Peyer's patch (tissue), 4 donors: ENCODE data around the gene USP30.

Source experiments
- POLR2A ChIP-seq, 2 donors: fragments of 450-650 bp; IDR thresholded peaks; one replicate each; pipeline ENCODE4 v1.5.1; 2017; ENCODE audit warnings: antibody characterized with exemption in 2 of 2, mild to moderate bottlenecking in 2 of 2, moderate library complexity in 2 of 2
- TF ChIP-seq, protein P1 (sequence below), 6 experiments: fragments of 450-650 bp in 4 of 6; fragments of 200-600 bp in 2 of 6; sonication (generic) in 1 of 6; IDR thresholded peaks; one replicate each; pipeline ENCODE4 v1.5.1; 2017 to 2019; ENCODE audit warnings: antibody characterized with exemption in 6 of 6, mild to moderate bottlenecking in 3 of 6, moderate library complexity in 1 of 6

DNA sequence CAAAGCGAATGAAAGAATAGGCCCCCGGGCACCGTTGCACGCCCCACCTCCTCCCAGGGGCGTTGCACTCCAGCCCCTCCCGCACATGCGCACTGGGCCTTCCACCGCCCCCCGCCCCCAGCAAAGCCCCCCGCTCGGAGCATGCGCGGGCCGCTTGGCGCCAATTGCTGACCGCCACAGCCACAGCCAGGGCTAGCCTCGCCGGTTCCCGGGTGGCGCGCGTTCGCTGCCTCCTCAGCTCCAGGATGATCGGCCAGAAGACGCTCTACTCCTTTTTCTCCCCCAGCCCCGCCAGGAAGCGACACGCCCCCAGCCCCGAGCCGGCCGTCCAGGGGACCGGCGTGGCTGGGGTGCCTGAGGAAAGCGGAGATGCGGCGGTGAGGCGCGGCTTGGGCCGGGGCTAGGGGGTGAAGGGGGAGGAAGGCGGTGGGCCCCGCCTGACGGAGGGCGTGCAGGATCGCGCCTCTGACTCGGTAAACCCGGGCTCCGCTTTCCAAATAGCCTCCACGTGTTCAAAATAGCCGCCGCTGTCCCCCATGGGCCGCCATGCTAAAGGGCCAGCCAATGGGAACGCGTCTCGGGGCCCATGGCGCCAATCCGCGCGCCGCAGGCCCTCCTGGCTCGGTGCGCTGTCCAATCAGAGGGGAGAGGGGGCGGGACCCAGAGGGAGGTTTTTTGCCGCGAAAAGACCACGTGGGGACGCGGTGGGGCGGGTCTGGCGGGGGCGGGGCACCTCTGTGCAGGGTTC, 45.2 kb downstream of the USP30 start, which contains the start of gene UNG:
- TF ChIP-seq, protein P1, sequence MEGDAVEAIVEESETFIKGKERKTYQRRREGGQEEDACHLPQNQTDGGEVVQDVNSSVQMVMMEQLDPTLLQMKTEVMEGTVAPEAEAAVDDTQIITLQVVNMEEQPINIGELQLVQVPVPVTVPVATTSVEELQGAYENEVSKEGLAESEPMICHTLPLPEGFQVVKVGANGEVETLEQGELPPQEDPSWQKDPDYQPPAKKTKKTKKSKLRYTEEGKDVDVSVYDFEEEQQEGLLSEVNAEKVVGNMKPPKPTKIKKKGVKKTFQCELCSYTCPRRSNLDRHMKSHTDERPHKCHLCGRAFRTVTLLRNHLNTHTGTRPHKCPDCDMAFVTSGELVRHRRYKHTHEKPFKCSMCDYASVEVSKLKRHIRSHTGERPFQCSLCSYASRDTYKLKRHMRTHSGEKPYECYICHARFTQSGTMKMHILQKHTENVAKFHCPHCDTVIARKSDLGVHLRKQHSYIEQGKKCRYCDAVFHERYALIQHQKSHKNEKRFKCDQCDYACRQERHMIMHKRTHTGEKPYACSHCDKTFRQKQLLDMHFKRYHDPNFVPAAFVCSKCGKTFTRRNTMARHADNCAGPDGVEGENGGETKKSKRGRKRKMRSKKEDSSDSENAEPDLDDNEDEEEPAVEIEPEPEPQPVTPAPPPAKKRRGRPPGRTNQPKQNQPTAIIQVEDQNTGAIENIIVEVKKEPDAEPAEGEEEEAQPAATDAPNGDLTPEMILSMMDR (IDR thresholded peaks at IDR 0.05): no peak
- TF ChIP-seq POLR2A (IDR thresholded peaks at IDR 0.05): no peak
